Keratinocyte (primary cell): Measurements from ENCODE around the gene ITGB8. TPM values are rescaled to one million over a fixed set of nuclear protein-coding genes. Genes with fewer than 3 reads are reported as not detected.

Experiments
- DNase-seq: peaks from one replicate; pipeline ENCODE4 v3.0.0-alpha.2; 2011; ENCODE audit warnings: low read depth, missing footprints, low spot score
- FAIRE-seq: peaks from 2 replicates; lab custom pipeline; 2011; peaks lifted over from hg19 to GRCh38; lab: Jason Lieb, UNC
- H2AFZ ChIP-seq: 2 replicates; pipeline ENCODE4 v1.6.0; 2012; ENCODE audit warnings: low read length, control low read depth, inconsistent platforms; ENCODE audit not compliant: control insufficient read depth
- H3K27ac ChIP-seq: 2 replicates; pipeline ENCODE4 v1.5.1; 2011; ENCODE audit warnings: low read length; ENCODE audit not compliant: control insufficient read depth, insufficient read depth
- H3K27me3 ChIP-seq: 3 replicates; pipeline ENCODE4 v1.6.0; 2011; ENCODE audit warnings: low read length; ENCODE audit not compliant: control insufficient read depth, insufficient read depth; ENCODE audit errors: extremely low read depth
- H3K36me3 ChIP-seq, 2 experiments: 2 replicates in 1 of 2; 3 replicates in 1 of 2; pipeline ENCODE4 v1.5.1; 2011; ENCODE audit warnings: low read length in 2 of 2, mild to moderate bottlenecking in 1 of 2; ENCODE audit not compliant: control insufficient read depth in 2 of 2, insufficient read depth in 2 of 2; ENCODE audit errors: extremely low read depth in 1 of 2
- H3K4me1 ChIP-seq: 3 replicates; pipeline ENCODE4 v1.5.1; 2011; ENCODE audit warnings: low read length; ENCODE audit not compliant: control insufficient read depth, insufficient read depth; ENCODE audit errors: extremely low read depth
- H3K4me2 ChIP-seq: 3 replicates; pipeline ENCODE4 v1.6.0; 2011; ENCODE audit warnings: low read depth, low read length; ENCODE audit not compliant: control insufficient read depth, insufficient read depth; ENCODE audit errors: extremely low read depth
- H3K4me3 ChIP-seq, 3 experiments: fragments of 200-600 bp in 1 of 3; sonication (generic) in 1 of 3; 2 replicates in 2 of 3; 3 replicates in 1 of 3; pipeline ENCODE4 v1.5.1; 2011 to 2016; ENCODE audit warnings: low read length in 3 of 3, mild to moderate bottlenecking in 3 of 3, control low read depth in 2 of 3, inconsistent platforms in 1 of 3, low read depth in 1 of 3, mixed read lengths in 1 of 3, mixed run types in 1 of 3, moderate library complexity in 1 of 3; ENCODE audit not compliant: control insufficient read depth in 2 of 3, insufficient read depth in 2 of 3; ENCODE audit errors: extremely low read depth in 1 of 3
- H3K79me2 ChIP-seq: 2 replicates; pipeline ENCODE4 v1.6.0; 2012; ENCODE audit warnings: low read length; ENCODE audit not compliant: control insufficient read depth, insufficient read depth
- H3K9ac ChIP-seq: 3 replicates; pipeline ENCODE4 v1.6.0; 2011; ENCODE audit warnings: low read length; ENCODE audit not compliant: control insufficient read depth, insufficient read depth; ENCODE audit errors: extremely low read depth
- H3K9me1 ChIP-seq: 3 replicates; pipeline ENCODE4 v1.6.0; 2011; ENCODE audit warnings: low read length; ENCODE audit not compliant: control insufficient read depth, insufficient read depth; ENCODE audit errors: extremely low read depth
- H3K9me3 ChIP-seq: 2 replicates; pipeline ENCODE4 v1.5.1; 2012; ENCODE audit warnings: low read depth, low read length; ENCODE audit not compliant: control insufficient read depth
- H4K20me1 ChIP-seq: 3 replicates; pipeline ENCODE4 v1.6.0; 2011; ENCODE audit warnings: low read length; ENCODE audit not compliant: control insufficient read depth, insufficient read depth; ENCODE audit errors: extremely low read depth
- CTCF ChIP-seq, 3 experiments: IDR thresholded peaks in 1 of 3; conservative IDR thresholded peaks in 1 of 3; optimal IDR thresholded peaks in 1 of 3; 2 replicates in 2 of 3; 3 replicates in 1 of 3; pipeline versions ENCODE3 to v1.5.1; 2011; ENCODE audit warnings: low read length in 3 of 3, mild to moderate bottlenecking in 3 of 3, moderate library complexity in 2 of 3, control low read depth in 1 of 3, inconsistent platforms in 1 of 3; ENCODE audit not compliant: insufficient read depth in 2 of 3; ENCODE audit errors: extremely low read depth in 1 of 3
- EZH2 ChIP-seq: IDR thresholded peaks from one replicate; pipeline ENCODE4 v1.6.1; 2012; ENCODE audit warnings: inconsistent platforms, mild to moderate bottlenecking, low read length, moderate library complexity
- dilution Hi-C: fragments of 300-500 bp; cut with MboI; formaldehyde crosslinking; loops from one replicate; pipeline ENCODE4 v1.7.0; 2020; ENCODE audit warnings: low sequenced_read_pairs; ENCODE audit not compliant: extremely low pct_ligation_motif_present
- polyA plus RNA-seq, 5 experiments: library from polyadenylated mRNA; depleted of rRNA in 3 of 5; stranded (reverse) in 3 of 5; stranded (forward) in 1 of 5; unstranded in 1 of 5; fragments of >200 nt; gene quantifications; 1 replicate in 1 of 5; 2 replicates in 3 of 5; 3 replicates in 1 of 5; pipeline versions ENCODE4 v1.2.1 to v1.2.3, GENCODE V29; 2011 to 2012; ENCODE audit warnings: missing spikeins in 2 of 5, low read depth in 1 of 5, low replicate concordance in 1 of 5

ITGB8 gene
- polyA plus RNA-seq, 1 donor (not counting 4 experiments of a cell fraction or from before 2014, with no cell fraction given), result 10.9 TPM

GRCh38 chr7:20352573-20353306 is 22.0 kb downstream of the ITGB8 start:
- peak overlapping the region; percentile 74 for H3K9ac ChIP-seq
- peaks cover 0 to 2% of the 10 kb centered on the region in 2 experiments for H3K36me3 ChIP-seq

GRCh38 chr7:20354610-20355528 is 24.2 kb downstream of the ITGB8 start:
- Histone ChIP-seq H3K4me2 (peak overlapping the region; percentile 59), H3K36me3 (peaks cover 0 to 2% of the 10 kb centered on the region in 2 experiments), H3K79me2 (peaks cover 6% of the 10 kb centered on the region), H3K9ac (peak overlapping the region; percentile 39), H3K4me3 (no peak overlapping the region), H2AFZ (peak overlapping the region; percentile 80), H3K9me3 (no peaks in the 10 kb centered on the region), H3K9me1 (no peaks in the 10 kb centered on the region), H3K4me1 (peaks cover 53% of the 10 kb centered on the region), H3K27ac (peak overlapping the region; percentile 97), H3K27me3 (no peaks in the 10 kb centered on the region), H4K20me1 (no peaks in the 10 kb centered on the region)
- FAIRE-seq (no peak), DNase-seq (no peak)
- TF ChIP-seq CTCF (optimal IDR thresholded peaks at IDR 0.05 in 1 of 3, IDR thresholded peaks at IDR 0.05 in 1 of 3, conservative IDR thresholded peaks at IDR 0.05 in 1 of 3; ENCODE audit: extremely low read depth in 1 of 3, insufficient read depth in 2 of 3, low read length in 3 of 3) (no peak), EZH2 (no peak)
- dilution Hi-C loops, result no loop called here

More at GRCh38 chr7:20352573-20353306, 22.0 kb downstream of the ITGB8 start:
- H3K4me2 ChIP-seq, result peak overlapping the region; percentile 81
- dilution Hi-C loops, result no loop called here
- peak overlapping the region; percentile 97 for H3K27ac ChIP-seq
- peaks cover 10% of the 10 kb centered on the region for H3K79me2 ChIP-seq
- H3K9me3 ChIP-seq, result no peaks in the 10 kb centered on the region
- FAIRE-seq (peak; percentile 98), DNase-seq (peak; percentile 90)
- H3K4me1 ChIP-seq, result peaks cover 49% of the 10 kb centered on the region
- no peaks in the 10 kb centered on the region for H4K20me1 ChIP-seq
- H3K4me3 ChIP-seq, result peak overlapping the region in 2 of 3 experiments; percentile 28 to 44
- no peaks in the 10 kb centered on the region for H3K9me1 ChIP-seq
- H3K27me3 ChIP-seq, result no peaks in the 10 kb centered on the region
- no peak for TF ChIP-seq CTCF (optimal IDR thresholded peaks at IDR 0.05 in 1 of 3, IDR thresholded peaks at IDR 0.05 in 1 of 3, conservative IDR thresholded peaks at IDR 0.05 in 1 of 3; ENCODE audit: extremely low read depth in 1 of 3, insufficient read depth in 2 of 3, low read length in 3 of 3)
- TF ChIP-seq EZH2, result no peak
- no peak overlapping the region for H2AFZ ChIP-seq
